ENCODE data around the gene PITX3.

DNA sequence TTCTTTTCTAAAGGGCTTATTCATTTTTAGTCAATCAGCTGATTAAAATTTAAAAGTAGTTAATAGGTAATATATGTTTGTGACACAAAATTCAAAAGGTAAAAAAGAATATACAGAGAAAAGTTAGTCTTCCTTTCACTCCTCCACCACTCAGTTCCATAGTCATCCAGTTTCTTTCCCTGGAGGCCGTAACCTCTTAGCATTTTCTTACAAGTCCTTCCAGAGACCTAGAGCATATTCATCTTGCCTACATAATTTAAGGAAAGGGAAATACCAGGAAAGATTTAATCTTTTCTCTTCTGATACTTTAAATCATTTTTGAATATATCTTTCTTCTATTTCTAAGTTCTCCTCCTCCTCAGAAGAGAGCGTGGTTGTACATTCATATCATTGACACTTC, 14.1 kb upstream of the PITX3 start:
- TF ChIP-seq, protein P1, sequence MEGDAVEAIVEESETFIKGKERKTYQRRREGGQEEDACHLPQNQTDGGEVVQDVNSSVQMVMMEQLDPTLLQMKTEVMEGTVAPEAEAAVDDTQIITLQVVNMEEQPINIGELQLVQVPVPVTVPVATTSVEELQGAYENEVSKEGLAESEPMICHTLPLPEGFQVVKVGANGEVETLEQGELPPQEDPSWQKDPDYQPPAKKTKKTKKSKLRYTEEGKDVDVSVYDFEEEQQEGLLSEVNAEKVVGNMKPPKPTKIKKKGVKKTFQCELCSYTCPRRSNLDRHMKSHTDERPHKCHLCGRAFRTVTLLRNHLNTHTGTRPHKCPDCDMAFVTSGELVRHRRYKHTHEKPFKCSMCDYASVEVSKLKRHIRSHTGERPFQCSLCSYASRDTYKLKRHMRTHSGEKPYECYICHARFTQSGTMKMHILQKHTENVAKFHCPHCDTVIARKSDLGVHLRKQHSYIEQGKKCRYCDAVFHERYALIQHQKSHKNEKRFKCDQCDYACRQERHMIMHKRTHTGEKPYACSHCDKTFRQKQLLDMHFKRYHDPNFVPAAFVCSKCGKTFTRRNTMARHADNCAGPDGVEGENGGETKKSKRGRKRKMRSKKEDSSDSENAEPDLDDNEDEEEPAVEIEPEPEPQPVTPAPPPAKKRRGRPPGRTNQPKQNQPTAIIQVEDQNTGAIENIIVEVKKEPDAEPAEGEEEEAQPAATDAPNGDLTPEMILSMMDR (IDR thresholded peaks at IDR 0.05), result no peak
- TF ChIP-seq EP300 (IDR thresholded peaks at IDR 0.05), result no peak
- TF ChIP-seq POLR2AphosphoS5 (IDR thresholded peaks at IDR 0.05), result no peak

Data from upper lobe of left lung (tissue), 4 donors.